ENCODE data around the gene KAT8. TPM values are rescaled to one million over a fixed set of nuclear protein-coding genes. Genes with fewer than 3 reads are reported as not detected.
"Not testable (repeated sequence)": the region's sequence is repeated elsewhere in the genome, so short reads cannot be mapped to it uniquely, and the experiment has no call there.

KAT8 gene
- total RNA-seq, 2 donors from 2014 or later: 86.7 to 97.6 TPM

- no peaks in the 10 kb centered on the region for H3K27me3 Mint-ChIP-seq
- ATAC-seq: no peak
- no peak overlapping the region for H3K4me3 Mint-ChIP-seq
- H3K4me1 Mint-ChIP-seq: peaks cover 2% of the 10 kb centered on the region
- H3K27ac Mint-ChIP-seq: no peak overlapping the region
- no peak for DNase-seq
- H3K9me3 ChIP-seq (ENCODE audit: control insufficient read depth, low read length, poor library complexity, severe bottlenecking): no peaks in the 10 kb centered on the region
- H3K36me3 Mint-ChIP-seq (ENCODE audit: low read depth): peaks cover 2% of the 10 kb centered on the region
Measured at GRCh38 chr16:31087971-31088370, 29.5 kb upstream of the KAT8 start.

GRCh38 chr16:31088459-31089183 is 28.8 kb upstream of the KAT8 start, which contains the start of gene PRSS53:
TSS of gene PRSS53 (minus strand) at chr16:31088943. CDS start at chr16:31088809, 134 bp downstream.
- Mint-ChIP-seq H3K4me1 (peaks cover 3% of the 10 kb centered on the region), H3K27ac (peak within 1 kb of the TSS; percentile 68), H3K36me3 (ENCODE audit: low read depth) (peaks cover 2% of the 10 kb centered on the region), H3K4me3 (no peak within 1 kb of the TSS), H3K27me3 (no peaks in the 10 kb centered on the region)
- ATAC-seq (no peak), DNase-seq (no peak)
- H3K9me3 ChIP-seq (ENCODE audit: control insufficient read depth, low read length, poor library complexity, severe bottlenecking): no peaks in the 10 kb centered on the region

- ATAC-seq: no peak
- Mint-ChIP-seq H3K27me3 (no peaks in the 10 kb centered on the region), H3K27ac (peak overlapping the region; percentile 68), H3K4me1 (peaks cover 8% of the 10 kb centered on the region), H3K4me3 (no peak overlapping the region), H3K36me3 (ENCODE audit: low read depth) (peaks cover 2% of the 10 kb centered on the region)
- DNase-seq: no peak
- no peaks in the 10 kb centered on the region for H3K9me3 ChIP-seq (ENCODE audit: control insufficient read depth, low read length, poor library complexity, severe bottlenecking)
Measured at GRCh38 chr16:31089199-31089598, 28.3 kb upstream of the KAT8 start.

- peaks cover 2% of the 10 kb centered on the region for H3K36me3 Mint-ChIP-seq (ENCODE audit: low read depth)
- H3K4me3 Mint-ChIP-seq: no peak overlapping the region
- H3K4me1 Mint-ChIP-seq: peaks cover 14% of the 10 kb centered on the region
- DNase-seq (no peak), ATAC-seq (no peak)
- H3K9me3 ChIP-seq (ENCODE audit: control insufficient read depth, low read length, poor library complexity, severe bottlenecking): no peaks in the 10 kb centered on the region
- no peak overlapping the region for H3K27ac Mint-ChIP-seq
- no peaks in the 10 kb centered on the region for H3K27me3 Mint-ChIP-seq
Measured at GRCh38 chr16:31090540-31090939, 26.9 kb upstream of the KAT8 start.

GRCh38 chr16:31092330-31092729 is 25.1 kb upstream of the KAT8 start:
- DNase-seq: no peak
- H3K9me3 ChIP-seq (ENCODE audit: control insufficient read depth, low read length, poor library complexity, severe bottlenecking): no peaks in the 10 kb centered on the region
- Mint-ChIP-seq H3K27me3 (no peaks in the 10 kb centered on the region), H3K4me1 (peaks cover 21% of the 10 kb centered on the region), H3K36me3 (ENCODE audit: low read depth) (no peaks in the 10 kb centered on the region), H3K4me3 (peak overlapping the region; percentile 95), H3K27ac (no peak overlapping the region)
- ATAC-seq: no peak

- ATAC-seq (no peak), DNase-seq (no peak)
- H3K27ac Mint-ChIP-seq: peak overlapping the region; percentile 98
- H3K9me3 ChIP-seq (ENCODE audit: control insufficient read depth, low read length, poor library complexity, severe bottlenecking): no peaks in the 10 kb centered on the region
- no peaks in the 10 kb centered on the region for H3K27me3 Mint-ChIP-seq
- H3K4me1 Mint-ChIP-seq: peaks cover 21% of the 10 kb centered on the region
- H3K4me3 Mint-ChIP-seq: peak overlapping the region; percentile 95
- H3K36me3 Mint-ChIP-seq (ENCODE audit: low read depth): no peaks in the 10 kb centered on the region
Measured at GRCh38 chr16:31093132-31093703, 24.2 kb upstream of the KAT8 start.

GRCh38 chr16:31094088-31094423 is 23.4 kb upstream of the KAT8 start:
- peak overlapping the region; percentile 95 for H3K4me3 Mint-ChIP-seq
- no peaks in the 10 kb centered on the region for H3K36me3 Mint-ChIP-seq (ENCODE audit: low read depth)
- no peaks in the 10 kb centered on the region for H3K9me3 ChIP-seq (ENCODE audit: control insufficient read depth, low read length, poor library complexity, severe bottlenecking)
- peaks cover 21% of the 10 kb centered on the region for H3K4me1 Mint-ChIP-seq
- ATAC-seq (no peak), DNase-seq (no peak)
- peak overlapping the region; percentile 98 for H3K27ac Mint-ChIP-seq
- H3K27me3 Mint-ChIP-seq: no peaks in the 10 kb centered on the region

- no peaks in the 10 kb centered on the region for H3K27me3 Mint-ChIP-seq
- H3K36me3 Mint-ChIP-seq (ENCODE audit: low read depth): no peaks in the 10 kb centered on the region
- ATAC-seq (peak; percentile 92), DNase-seq (peak; percentile 69 to 80 (median 73))
- peak within 1 kb of the TSS; percentile 98 for H3K27ac Mint-ChIP-seq
- H3K4me3 Mint-ChIP-seq: peak within 1 kb of the TSS; percentile 95
- H3K4me1 Mint-ChIP-seq: peaks cover 21% of the 10 kb centered on the region
- H3K9me3 ChIP-seq (ENCODE audit: control insufficient read depth, low read length, poor library complexity, severe bottlenecking): no peaks in the 10 kb centered on the region
Measured at GRCh38 chr16:31094424-31095120, 22.9 kb upstream of the KAT8 start, which contains the start of gene VKORC1. TSS of gene VKORC1 (minus strand) at chr16:31094797. CDS start at chr16:31094729, 68 bp downstream.

- H3K27me3 Mint-ChIP-seq: no peaks in the 10 kb centered on the region
Measured at GRCh38 chr16:31099860-31100638, 17.4 kb upstream of the KAT8 start.

GRCh38 chr16:31100876-31101641 is 16.4 kb upstream of the KAT8 start:
- not testable (repeated sequence) for ATAC-seq; H3K36me3 Mint-ChIP-seq (ENCODE audit: low read depth); H3K9me3 ChIP-seq (ENCODE audit: control insufficient read depth, low read length, poor library complexity, severe bottlenecking); H3K27ac Mint-ChIP-seq; DNase-seq; H3K4me3 Mint-ChIP-seq; H3K4me1 Mint-ChIP-seq; H3K27me3 Mint-ChIP-seq

More at GRCh38 chr16:31099860-31100638, 17.4 kb upstream of the KAT8 start:
- no peaks in the 10 kb centered on the region for H3K9me3 ChIP-seq (ENCODE audit: control insufficient read depth, low read length, poor library complexity, severe bottlenecking)
- Mint-ChIP-seq H3K4me1 (peaks cover 10% of the 10 kb centered on the region), H3K36me3 (ENCODE audit: low read depth) (no peaks in the 10 kb centered on the region), H3K4me3 (no peak overlapping the region), H3K27ac (no peak overlapping the region)
- ATAC-seq (no peak), DNase-seq (no peak)

GRCh38 chr16:31105677-31106213 is 11.7 kb upstream of the KAT8 start:
- DNase-seq: peak; percentile 65 to 72 (median 68)
- H3K4me3 Mint-ChIP-seq: peak overlapping the region; percentile 7
- no peaks in the 10 kb centered on the region for H3K27me3 Mint-ChIP-seq
- H3K36me3 Mint-ChIP-seq (ENCODE audit: low read depth): peaks cover 2% of the 10 kb centered on the region
- peaks cover 16% of the 10 kb centered on the region for H3K4me1 Mint-ChIP-seq
- ATAC-seq: peak; percentile 84
- H3K27ac Mint-ChIP-seq: no peak overlapping the region
- H3K9me3 ChIP-seq (ENCODE audit: control insufficient read depth, low read length, poor library complexity, severe bottlenecking): no peaks in the 10 kb centered on the region
